GM10248 (cell line): ENCODE data around the gene ITLN1.

ENCODE experiments used
- CTCF ChIA-PET: fragments of 300-600 bp; sonication (Branson Sonifier 250); formaldehyde crosslinking; extraction: SDS; loops from one replicate; lab custom pipeline; 2021; ENCODE audit warnings: antibody characterized with exemption; lab: Yijun Ruan, JAX
- POLR2A ChIA-PET: fragments of 350-650 bp; sonication (Branson Sonifier 250); formaldehyde crosslinking; extraction: SDS; loops from one replicate; lab custom pipeline; 2020; ENCODE audit warnings: antibody characterized with exemption; lab: Yijun Ruan, JAX
- DNase-seq: peaks from one replicate; pipeline ENCODE4 v3.0.0; 2012; ENCODE audit errors: extremely low spot score
- CTCF ChIP-seq: IDR thresholded peaks from 2 replicates; pipeline ENCODE4 v1.5.1; 2012; ENCODE audit warnings: mild to moderate bottlenecking, low read depth; ENCODE audit errors: extremely low read depth, missing control alignments, control extremely low read depth

ITLN1 gene

GRCh38 chr1:160855181-160855981, 29.6 kb downstream of the ITLN1 start:
- no peak for TF ChIP-seq CTCF
- ChIA-PET CTCF (interaction anchor here (0.8 to 4.0 kb wide), 11 partner anchors 10 to 180 kb away, joined by 3 to 26 read pairs (median 3); no protein-coding TSS in a partner anchor), POLR2A (no interaction called here)
- peak; percentile 53 for DNase-seq

GRCh38 chr1:160853754-160854153, 31.2 kb downstream of the ITLN1 start:
- POLR2A ChIA-PET = no interaction called here
- no peak for TF ChIP-seq CTCF
- CTCF ChIA-PET = interaction anchor here (0.6 to 4.0 kb wide), 8 partner anchors 10 to 137 kb away, joined by 3 to 26 read pairs (median 3); partner anchors contain the start of genes CD244 and ITLN2
- no peak for DNase-seq

- POLR2A ChIA-PET = no interaction called here
- no peak for DNase-seq
- CTCF ChIA-PET = interaction anchor here (0.6 to 4.0 kb wide), 8 partner anchors 11 to 137 kb away, joined by 3 to 26 read pairs (median 3); partner anchors contain the start of genes CD244 and ITLN2
- TF ChIP-seq CTCF = no peak
Observed at GRCh38 chr1:160853014-160853413, 32.0 kb downstream of the ITLN1 start.

GRCh38 chr1:160850993-160851392, 34.0 kb downstream of the ITLN1 start:
- ChIA-PET CTCF (interaction anchor here (0.9 to 2.3 kb wide), 4 partner anchors 9 to 101 kb away, joined by 3 to 9 read pairs (median 5); no protein-coding TSS in a partner anchor), POLR2A (no interaction called here)
- TF ChIP-seq CTCF = no peak
- DNase-seq = no peak

GRCh38 chr1:160850541-160850940, 34.4 kb downstream of the ITLN1 start:
- no peak for DNase-seq
- ChIA-PET POLR2A (no interaction called here), CTCF (interaction anchor here (0.6 to 2.3 kb wide), 6 partner anchors 9 to 101 kb away, joined by 3 to 9 read pairs (median 4); no protein-coding TSS in a partner anchor)
- TF ChIP-seq CTCF = no peak

GRCh38 chr1:160846281-160846680, 38.7 kb downstream of the ITLN1 start:
- ChIA-PET POLR2A (interaction anchor here (0.6 kb wide), 1 partner anchor 299 kb away, joined by 3 read pairs; no protein-coding TSS in a partner anchor), CTCF (interaction anchor here (1.3 to 1.4 kb wide), 2 partner anchors 10 to 14 kb away, joined by 3 to 4 read pairs; no protein-coding TSS in a partner anchor)
- no peak for TF ChIP-seq CTCF
- no peak for DNase-seq
